Upper lobe of right lung (tissue), 1 donor: ENCODE data around the gene MRTFA. TPM values are rescaled to one million over a fixed set of nuclear protein-coding genes. Genes with fewer than 3 reads are reported as not detected.

Experiments used
- ATAC-seq: fragments of 200-7000 bp; cut with Tn5 transposase; one replicate; pipeline ENCODE4 v1.9.1; 2020; ENCODE audit warnings: mild to moderate bottlenecking, moderate library complexity
- DNase-seq: peaks from one replicate; pipeline ENCODE4 v3.0.0-alpha.2; 2020
- H3K27ac ChIP-seq: fragments of 200-600 bp; one replicate; pipeline ENCODE4 v1.8.0; 2022
- H3K27me3 ChIP-seq: fragments of 200-600 bp; one replicate; pipeline ENCODE4 v1.8.0; 2022; ENCODE audit warnings: mild to moderate bottlenecking
- H3K36me3 ChIP-seq: fragments of 200-600 bp; one replicate; pipeline ENCODE4 v1.8.0; 2022
- H3K4me1 ChIP-seq: fragments of 200-600 bp; one replicate; pipeline ENCODE4 v1.8.0; 2022
- H3K4me3 ChIP-seq: fragments of 200-600 bp; one replicate; pipeline ENCODE4 v1.8.0; 2022; ENCODE audit warnings: mild to moderate bottlenecking
- H3K9me3 ChIP-seq: fragments of 200-600 bp; one replicate; pipeline ENCODE4 v1.8.0; 2022
- CTCF ChIP-seq: fragments of 200-600 bp; IDR thresholded peaks from one replicate; pipeline ENCODE4 v1.8.0; 2022; ENCODE audit warnings: antibody characterized with exemption
- intact Hi-C: fragments of 100-400 bp; cut with DNase I; formaldehyde crosslinking; loops from one replicate; pipeline ENCODE4 v1.11.0; 2022
- total RNA-seq: library from RNA; stranded (reverse); fragmentation: NEBNext Ultra II Directional; extraction: Animal tissue kit (Norgen Biotek cat#: 25700); gene quantifications from one replicate; pipeline ENCODE4 v1.2.1, GENCODE V29; 2021
- donor health status: DM: no; HTN: yes; CAD: no; lungs with severe emphysema.

MRTFA gene
- total RNA-seq, 1 donor from 2014 or later, result 60.4 TPM

- intact Hi-C loops, result no loop called here
Observed at GRCh38 chr22:40472579-40472978, 163.9 kb downstream of the MRTFA start.

GRCh38 chr22:40472051-40472450 is 164.5 kb downstream of the MRTFA start:
- ATAC-seq (no peak), DNase-seq (no peak)
- intact Hi-C loops, result no loop called here
- Histone ChIP-seq H3K4me1 (peaks cover 13% of the 10 kb centered on the region), H3K36me3 (no peaks in the 10 kb centered on the region), H3K9me3 (no peaks in the 10 kb centered on the region), H3K27me3 (no peaks in the 10 kb centered on the region), H3K27ac (no peak overlapping the region), H3K4me3 (no peak overlapping the region)
- TF ChIP-seq CTCF, result no peak

More at GRCh38 chr22:40472579-40472978, 163.9 kb downstream of the MRTFA start:
- ATAC-seq, result no peak
- Histone ChIP-seq H3K4me3 (no peak overlapping the region), H3K27ac (no peak overlapping the region), H3K36me3 (no peaks in the 10 kb centered on the region), H3K27me3 (no peaks in the 10 kb centered on the region), H3K9me3 (no peaks in the 10 kb centered on the region), H3K4me1 (peaks cover 14% of the 10 kb centered on the region)
- no peak for DNase-seq
- no peak for TF ChIP-seq CTCF

GRCh38 chr22:40469181-40469580 is 167.3 kb downstream of the MRTFA start:
- TF ChIP-seq CTCF, result no peak
- ATAC-seq (no peak), DNase-seq (no peak)
- Histone ChIP-seq H3K9me3 (no peaks in the 10 kb centered on the region), H3K4me1 (peaks cover 13% of the 10 kb centered on the region), H3K27me3 (no peaks in the 10 kb centered on the region), H3K36me3 (no peaks in the 10 kb centered on the region), H3K4me3 (no peak overlapping the region), H3K27ac (no peak overlapping the region)
- intact Hi-C loops, result no loop called here

GRCh38 chr22:40468616-40469015 is 167.9 kb downstream of the MRTFA start:
- no peak overlapping the region for H3K27ac ChIP-seq
- no peaks in the 10 kb centered on the region for H3K27me3 ChIP-seq
- no peak overlapping the region for H3K4me3 ChIP-seq
- peaks cover 13% of the 10 kb centered on the region for H3K4me1 ChIP-seq
- no peaks in the 10 kb centered on the region for H3K9me3 ChIP-seq
- no peaks in the 10 kb centered on the region for H3K36me3 ChIP-seq
- TF ChIP-seq CTCF, result no peak
- ATAC-seq (no peak), DNase-seq (no peak)
- intact Hi-C loops, result no loop called here

- Histone ChIP-seq H3K4me3 (no peak overlapping the region), H3K36me3 (peaks cover 1% of the 10 kb centered on the region), H3K9me3 (no peaks in the 10 kb centered on the region), H3K27me3 (no peaks in the 10 kb centered on the region), H3K4me1 (peaks cover 16% of the 10 kb centered on the region), H3K27ac (no peak overlapping the region)
- DNase-seq (no peak), ATAC-seq (no peak)
- no peak for TF ChIP-seq CTCF
- intact Hi-C loops, result no loop called here
Observed at GRCh38 chr22:40466976-40467375, 169.5 kb downstream of the MRTFA start.

- Histone ChIP-seq H3K4me1 (peaks cover 13% of the 10 kb centered on the region), H3K4me3 (peak overlapping the region; percentile 50), H3K36me3 (peaks cover 13% of the 10 kb centered on the region), H3K9me3 (no peaks in the 10 kb centered on the region), H3K27me3 (no peaks in the 10 kb centered on the region), H3K27ac (peak overlapping the region; percentile 52)
- DNase-seq, result no peak
- no peak for ATAC-seq
- TF ChIP-seq CTCF, result no peak
- intact Hi-C loops, result no loop called here
Observed at GRCh38 chr22:40463683-40464082, 172.8 kb downstream of the MRTFA start.
